Effector memory CD8-positive, alpha-beta T cell (primary cell): Measurements from ENCODE around the gene FZD8.

Experiments
- ATAC-seq: fragments of 150-1000 bp; cut with Tn5 transposase; replicated peaks from 2 replicates; pipeline ENCODE4 v1.10.0; 2021; ENCODE audit warnings: mild to moderate bottlenecking, moderate library complexity
- DNase-seq, 3 experiments: peaks; one replicate each; pipeline ENCODE4 v3.0.0; 2021
- H3K27ac Mint-ChIP-seq, 2 donors: one replicate each; pipeline ENCODE4 v1.8.0; 2022; ENCODE audit warnings: mild to moderate bottlenecking in 2 of 2, mixed read lengths in 2 of 2, moderate library complexity in 2 of 2
- H3K27me3 Mint-ChIP-seq, 2 donors: one replicate each; pipeline ENCODE4 v1.8.0; 2022; ENCODE audit warnings: mixed read lengths in 2 of 2
- H3K36me3 Mint-ChIP-seq: one replicate; pipeline ENCODE4 v1.8.0; 2022; ENCODE audit warnings: mild to moderate bottlenecking, moderate library complexity, mixed read lengths; ENCODE audit not compliant: insufficient read depth
- H3K4me1 Mint-ChIP-seq, 2 donors: one replicate each; pipeline ENCODE4 v1.8.0; 2022; ENCODE audit warnings: low read depth in 2 of 2, mixed read lengths in 2 of 2
- H3K4me3 Mint-ChIP-seq, 2 donors: one replicate each; pipeline ENCODE4 v1.8.0; 2022; ENCODE audit warnings: mild to moderate bottlenecking in 2 of 2, mixed read lengths in 2 of 2, moderate library complexity in 2 of 2
- H3K9me3 Mint-ChIP-seq, 2 donors: one replicate each; pipeline ENCODE4 v1.8.0; 2022; ENCODE audit warnings: mixed read lengths in 2 of 2

Gene FZD8

GRCh38 chr10:35638101-35638500, 4.0 kb downstream of the FZD8 start:
- Mint-ChIP-seq H3K9me3 (no peaks in the 10 kb centered on the region), H3K27ac (no peak overlapping the region), H3K4me3 (no peak overlapping the region), H3K36me3 (no peaks in the 10 kb centered on the region), H3K4me1 (peaks cover 13 to 15% of the 10 kb centered on the region in 2 donors), H3K27me3 (peaks cover 15 to 38% of the 10 kb centered on the region in 2 donors)
- ATAC-seq = no peak
- DNase-seq = no peak

GRCh38 chr10:35637462-35637861, 4.6 kb downstream of the FZD8 start:
- ATAC-seq (no peak), DNase-seq (no peak)
- no peak overlapping the region for H3K27ac Mint-ChIP-seq
- peaks cover 22 to 43% of the 10 kb centered on the region in 2 donors for H3K27me3 Mint-ChIP-seq
- no peaks in the 10 kb centered on the region for H3K36me3 Mint-ChIP-seq
- H3K4me3 Mint-ChIP-seq = no peak overlapping the region
- no peaks in the 10 kb centered on the region for H3K9me3 Mint-ChIP-seq
- peaks cover 11 to 15% of the 10 kb centered on the region in 2 donors for H3K4me1 Mint-ChIP-seq

- Mint-ChIP-seq H3K4me1 (peaks cover 8 to 13% of the 10 kb centered on the region in 2 donors), H3K9me3 (no peaks in the 10 kb centered on the region), H3K27me3 (peaks cover 22 to 43% of the 10 kb centered on the region in 2 donors), H3K4me3 (peak overlapping the region in 1 of 2 donors; percentile 31), H3K36me3 (no peaks in the 10 kb centered on the region), H3K27ac (no peak overlapping the region)
- ATAC-seq (no peak), DNase-seq (no peak)
Measured at GRCh38 chr10:35636956-35637355, 5.1 kb downstream of the FZD8 start.

GRCh38 chr10:35635576-35635975, 6.5 kb downstream of the FZD8 start:
- Mint-ChIP-seq H3K36me3 (no peaks in the 10 kb centered on the region), H3K4me3 (no peak overlapping the region), H3K9me3 (no peaks in the 10 kb centered on the region), H3K27ac (no peak overlapping the region), H3K4me1 (peaks cover 8 to 10% of the 10 kb centered on the region in 2 donors), H3K27me3 (peaks cover 32 to 43% of the 10 kb centered on the region in 2 donors)
- ATAC-seq (peak; percentile 75), DNase-seq (peak; percentile 25 to 44 (median 35))

DNA sequence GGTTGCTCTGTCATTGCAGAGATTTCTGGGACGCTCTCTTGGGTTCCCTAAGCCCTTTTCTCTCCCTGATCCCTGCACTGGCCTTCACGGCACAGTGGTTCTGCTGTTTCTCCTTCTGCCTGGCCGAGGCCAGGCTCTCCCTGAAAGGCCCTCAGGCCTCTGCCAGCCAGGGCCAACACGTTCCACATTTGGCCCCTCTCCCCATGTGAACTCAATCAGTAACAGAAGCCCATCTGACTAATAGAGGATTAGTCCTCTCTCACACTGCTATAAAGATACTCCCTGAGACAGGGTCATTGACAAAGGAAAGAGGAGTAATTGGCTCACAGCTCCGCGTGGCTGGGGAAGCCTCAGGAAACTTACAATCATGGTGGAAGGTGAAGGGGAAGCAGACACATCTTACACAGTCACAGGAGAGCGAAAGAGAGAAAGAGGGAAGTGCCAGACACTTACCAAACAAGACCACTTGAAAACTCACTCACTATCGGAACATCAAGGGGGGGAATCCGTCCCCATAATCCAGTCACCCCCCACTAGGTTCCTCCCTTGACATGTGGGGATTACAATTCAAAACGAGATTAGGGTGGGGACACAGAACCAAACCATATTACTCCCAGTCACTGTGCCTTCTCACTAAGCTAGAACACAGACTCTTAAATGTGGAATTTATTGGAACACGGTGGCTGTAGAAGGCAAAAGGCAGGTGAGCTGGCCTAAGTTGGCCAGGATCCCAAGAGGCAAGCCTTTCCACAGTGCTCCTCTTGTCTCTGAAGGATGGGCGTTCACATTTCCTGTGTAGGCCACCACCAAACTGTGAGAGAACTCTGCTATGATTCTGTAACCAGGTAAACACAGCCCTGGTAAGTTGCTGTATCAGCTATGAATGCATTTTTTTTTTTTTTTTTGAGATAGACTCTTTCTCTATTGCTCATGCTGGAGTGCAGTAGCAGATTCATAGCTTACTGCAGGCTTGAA, 8.8 kb downstream of the FZD8 start:
- Mint-ChIP-seq H3K27ac (no peak overlapping the region), H3K36me3 (no peaks in the 10 kb centered on the region)

GRCh38 chr10:35632027-35632426, 10.1 kb downstream of the FZD8 start:
- DNase-seq (no peak), ATAC-seq (no peak)
- no peak overlapping the region for H3K27ac Mint-ChIP-seq
- H3K9me3 Mint-ChIP-seq = no peaks in the 10 kb centered on the region
- H3K36me3 Mint-ChIP-seq = no peaks in the 10 kb centered on the region
- peaks cover 23 to 39% of the 10 kb centered on the region in 2 donors for H3K27me3 Mint-ChIP-seq
- H3K4me3 Mint-ChIP-seq = no peak overlapping the region
- peaks cover 0 to 4% of the 10 kb centered on the region in 2 donors for H3K4me1 Mint-ChIP-seq

More for the DNA sequence above, 8.8 kb downstream of the FZD8 start:
- H3K9me3 Mint-ChIP-seq = no peaks in the 10 kb centered on the region
- H3K27me3 Mint-ChIP-seq = peaks cover 33 to 38% of the 10 kb centered on the region in 2 donors
- DNase-seq (no peak), ATAC-seq (no peak)
- no peak overlapping the region for H3K4me3 Mint-ChIP-seq
- peaks cover 0 to 4% of the 10 kb centered on the region in 2 donors for H3K4me1 Mint-ChIP-seq

DNA sequence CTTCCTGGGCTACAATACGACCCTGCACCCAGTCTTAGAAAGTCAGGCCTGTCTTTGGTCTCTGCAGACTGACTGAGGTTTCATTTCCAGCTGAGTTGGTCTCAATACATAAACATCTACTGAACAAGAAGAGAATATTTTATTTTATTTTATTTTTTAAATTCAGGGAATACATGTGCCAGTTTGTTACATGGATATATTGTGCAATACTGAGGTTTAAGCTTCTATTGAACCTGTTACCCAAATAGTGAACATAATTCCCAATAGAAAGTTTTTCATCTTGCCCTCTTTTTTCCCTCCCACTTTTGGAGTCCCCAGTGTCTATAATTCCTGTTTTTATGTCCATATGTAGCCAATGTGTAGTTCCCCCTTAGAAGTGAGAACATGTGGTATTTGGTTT, 10.7 kb downstream of the FZD8 start:
- peaks cover 0 to 4% of the 10 kb centered on the region in 2 donors for H3K4me1 Mint-ChIP-seq
- H3K9me3 Mint-ChIP-seq = no peaks in the 10 kb centered on the region
- no peak overlapping the region for H3K27ac Mint-ChIP-seq

DNA sequence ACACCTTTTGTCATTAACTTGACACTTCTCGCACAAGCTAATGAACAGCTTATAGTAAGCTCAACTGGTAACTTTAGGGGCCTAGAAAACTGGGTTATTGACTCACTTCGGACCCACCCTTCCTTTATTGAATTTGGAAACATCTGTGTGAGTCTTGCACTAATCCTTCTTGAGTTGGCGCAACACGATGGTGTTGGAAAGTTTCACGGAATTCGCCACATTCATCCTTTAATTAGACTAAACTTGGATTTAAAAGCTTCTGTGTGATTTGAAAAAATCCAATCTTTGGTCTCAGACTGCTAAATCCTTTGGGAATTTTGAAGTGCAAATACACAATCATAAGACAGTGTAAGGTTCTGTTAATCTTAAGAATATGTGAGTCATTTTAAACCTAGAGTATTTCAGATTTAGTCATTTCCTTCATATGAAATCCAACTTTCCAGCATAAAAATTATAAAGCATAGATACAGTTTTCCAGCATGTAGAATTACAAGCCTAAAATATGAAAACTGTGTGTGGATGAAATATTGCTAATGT, 15.1 kb downstream of the FZD8 start:
- no peak overlapping the region for H3K4me3 Mint-ChIP-seq
- H3K9me3 Mint-ChIP-seq = no peaks in the 10 kb centered on the region
- H3K27ac Mint-ChIP-seq = no peak overlapping the region
- DNase-seq = no peak
- peaks cover 29 to 38% of the 10 kb centered on the region in 2 donors for H3K27me3 Mint-ChIP-seq
- no peaks in the 10 kb centered on the region for H3K4me1 Mint-ChIP-seq
- no peak for ATAC-seq
- H3K36me3 Mint-ChIP-seq = no peaks in the 10 kb centered on the region

More for the DNA sequence above, 10.7 kb downstream of the FZD8 start:
- ATAC-seq (no peak), DNase-seq (no peak)
- Mint-ChIP-seq H3K27me3 (peaks cover 19 to 33% of the 10 kb centered on the region in 2 donors), H3K4me3 (no peak overlapping the region), H3K36me3 (no peaks in the 10 kb centered on the region)

DNA sequence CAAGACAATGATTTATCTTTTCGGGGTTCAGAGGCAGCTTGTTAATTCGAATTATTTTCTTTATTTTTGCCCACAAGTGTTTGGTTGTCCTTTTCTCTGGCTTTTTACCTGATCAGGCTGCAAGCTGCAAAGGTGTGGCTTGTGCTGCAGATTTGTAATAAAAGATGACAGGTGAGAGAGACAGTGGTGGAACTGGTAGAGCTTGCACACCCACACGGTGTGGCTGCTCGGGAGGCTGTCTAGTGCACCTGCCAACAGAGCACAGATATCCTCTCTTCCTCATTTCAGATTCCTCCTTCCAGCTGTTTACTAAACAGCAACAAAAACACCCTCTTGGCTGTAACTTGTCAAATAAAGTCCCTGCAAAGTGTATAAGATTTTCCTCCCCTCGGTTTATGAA, 27.8 kb downstream of the FZD8 start:
- Mint-ChIP-seq H3K4me3 (no peak overlapping the region), H3K36me3 (no peaks in the 10 kb centered on the region), H3K9me3 (no peaks in the 10 kb centered on the region), H3K27ac (no peak overlapping the region), H3K27me3 (peaks cover 29 to 67% of the 10 kb centered on the region in 2 donors), H3K4me1 (no peaks in the 10 kb centered on the region)
- no peak for DNase-seq
- no peak for ATAC-seq

- no peaks in the 10 kb centered on the region for H3K4me1 Mint-ChIP-seq
- ATAC-seq (no peak), DNase-seq (no peak)
- H3K36me3 Mint-ChIP-seq = no peaks in the 10 kb centered on the region
- H3K9me3 Mint-ChIP-seq = no peaks in the 10 kb centered on the region
- no peak overlapping the region for H3K27ac Mint-ChIP-seq
- H3K4me3 Mint-ChIP-seq = no peak overlapping the region
- H3K27me3 Mint-ChIP-seq = peaks cover 29 to 67% of the 10 kb centered on the region in 2 donors
Measured at GRCh38 chr10:35613597-35614226, 28.4 kb downstream of the FZD8 start.

- H3K9me3 Mint-ChIP-seq = no peaks in the 10 kb centered on the region
- H3K4me3 Mint-ChIP-seq = no peak overlapping the region
- ATAC-seq (no peak), DNase-seq (no peak)
- H3K27ac Mint-ChIP-seq = no peak overlapping the region
- H3K27me3 Mint-ChIP-seq = peaks cover 29 to 67% of the 10 kb centered on the region in 2 donors
- no peaks in the 10 kb centered on the region for H3K4me1 Mint-ChIP-seq
- no peaks in the 10 kb centered on the region for H3K36me3 Mint-ChIP-seq
Measured at GRCh38 chr10:35613107-35613440, 29.0 kb downstream of the FZD8 start.

GRCh38 chr10:35612385-35613106, 29.6 kb downstream of the FZD8 start:
- Mint-ChIP-seq H3K4me1 (peaks cover 0 to under 1% of the 10 kb centered on the region in 2 donors), H3K36me3 (no peaks in the 10 kb centered on the region), H3K4me3 (no peak overlapping the region), H3K9me3 (no peaks in the 10 kb centered on the region), H3K27me3 (peaks cover 31 to 71% of the 10 kb centered on the region in 2 donors), H3K27ac (no peak overlapping the region)
- no peak for DNase-seq
- ATAC-seq = no peak

DNA sequence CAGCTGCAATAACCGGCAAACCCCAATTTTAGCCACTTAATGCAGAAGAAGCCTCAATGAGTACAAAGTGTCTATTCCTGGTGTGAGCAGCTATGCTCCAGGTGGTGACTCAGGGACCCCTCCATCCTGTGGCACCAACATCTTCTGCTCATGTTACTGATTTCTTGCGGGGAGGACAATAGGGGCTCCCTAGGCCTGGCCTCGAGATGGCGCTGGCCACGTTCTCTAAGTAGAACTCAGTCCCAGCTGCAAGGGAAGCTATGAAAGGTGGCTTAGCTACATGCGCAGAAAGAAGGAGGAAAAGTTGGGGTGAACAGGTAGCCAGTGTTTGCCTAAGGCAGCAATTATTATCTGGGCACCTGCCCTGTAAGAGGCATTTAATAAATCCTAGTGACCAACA, 30.3 kb downstream of the FZD8 start:
- peaks cover 0 to 5% of the 10 kb centered on the region in 2 donors for H3K4me1 Mint-ChIP-seq
- H3K27ac Mint-ChIP-seq = no peak overlapping the region
- H3K4me3 Mint-ChIP-seq = no peak overlapping the region
- peaks cover 37 to 78% of the 10 kb centered on the region in 2 donors for H3K27me3 Mint-ChIP-seq
- no peak for DNase-seq
- ATAC-seq = no peak
- H3K36me3 Mint-ChIP-seq = no peaks in the 10 kb centered on the region
- H3K9me3 Mint-ChIP-seq = no peaks in the 10 kb centered on the region
